ENCODE results near the gene CEACAM20. TPM values are rescaled to one million over a fixed set of nuclear protein-coding genes. Genes with fewer than 3 reads are reported as not detected.

Gene CEACAM20
- total RNA-seq (2021) (0.15 TPM in 1 of 2 replicates, not detected in the other), Bru-seq, nascent RNA (percentile 24 among the genes with signal in this experiment), BruChase-seq, experiment 1, labeled RNA remaining after a 2-hour chase (percentile 24 among the genes with signal in this experiment), BruChase-seq, experiment 2, labeled RNA remaining after a 6-hour chase (percentile 38 among the genes with signal in this experiment)
- long read RNA-seq = 0 reads

DNA sequence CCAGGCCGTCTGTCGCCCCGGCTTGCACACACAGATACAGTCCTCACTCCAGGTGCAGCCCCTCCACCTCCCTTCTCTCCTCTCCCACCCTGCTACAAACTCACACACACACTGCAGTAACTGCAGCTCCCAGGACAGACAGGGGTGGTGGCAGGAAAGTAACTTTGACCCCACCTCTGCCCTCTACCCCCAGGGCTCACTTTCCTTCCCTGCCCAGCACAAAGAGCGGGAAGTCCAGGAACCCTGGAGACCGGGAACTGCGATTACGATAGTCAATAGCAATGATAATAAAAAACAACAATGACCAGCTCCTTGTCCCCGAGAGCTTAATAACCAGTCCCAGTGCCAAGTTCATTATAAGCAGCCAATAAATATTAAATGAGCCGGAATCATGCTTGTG, at the start of gene CEACAM20:
CEACAM20 (minus strand) TSS at position 140 of the 400 bp plus-strand sequence. CDS start 166 bp downstream, outside the sequence.
- no peaks in the 10 kb centered on the region for H3K36me3 ChIP-seq (ENCODE audit: insufficient read depth, low read length, poor library complexity, severe bottlenecking)
- no peaks in the 10 kb centered on the region for H3K4me1 ChIP-seq (ENCODE audit: insufficient read depth, low read length, poor library complexity, severe bottlenecking)
- H3K27ac ChIP-seq (ENCODE audit: low read depth, low read length, poor library complexity, severe bottlenecking) = no peak within 1 kb of the TSS
- no TSS peak for BruUV-seq (replicated peaks)
- no peak for TF ChIP-seq EZH2 (IDR thresholded peaks at IDR 0.05; ENCODE audit: borderline replicate concordance, low read depth, low read length, poor library complexity, severe bottlenecking)
- TF ChIP-seq, protein P1, sequence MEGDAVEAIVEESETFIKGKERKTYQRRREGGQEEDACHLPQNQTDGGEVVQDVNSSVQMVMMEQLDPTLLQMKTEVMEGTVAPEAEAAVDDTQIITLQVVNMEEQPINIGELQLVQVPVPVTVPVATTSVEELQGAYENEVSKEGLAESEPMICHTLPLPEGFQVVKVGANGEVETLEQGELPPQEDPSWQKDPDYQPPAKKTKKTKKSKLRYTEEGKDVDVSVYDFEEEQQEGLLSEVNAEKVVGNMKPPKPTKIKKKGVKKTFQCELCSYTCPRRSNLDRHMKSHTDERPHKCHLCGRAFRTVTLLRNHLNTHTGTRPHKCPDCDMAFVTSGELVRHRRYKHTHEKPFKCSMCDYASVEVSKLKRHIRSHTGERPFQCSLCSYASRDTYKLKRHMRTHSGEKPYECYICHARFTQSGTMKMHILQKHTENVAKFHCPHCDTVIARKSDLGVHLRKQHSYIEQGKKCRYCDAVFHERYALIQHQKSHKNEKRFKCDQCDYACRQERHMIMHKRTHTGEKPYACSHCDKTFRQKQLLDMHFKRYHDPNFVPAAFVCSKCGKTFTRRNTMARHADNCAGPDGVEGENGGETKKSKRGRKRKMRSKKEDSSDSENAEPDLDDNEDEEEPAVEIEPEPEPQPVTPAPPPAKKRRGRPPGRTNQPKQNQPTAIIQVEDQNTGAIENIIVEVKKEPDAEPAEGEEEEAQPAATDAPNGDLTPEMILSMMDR (conservative IDR thresholded peaks at IDR 0.05; ENCODE audit: low read depth, low read length) = no peak
- H3K4me3 ChIP-seq (ENCODE audit: low read depth, low read length, poor library complexity, severe bottlenecking) = no peak within 1 kb of the TSS
- no peaks in the 10 kb centered on the region for H3K9me3 ChIP-seq (ENCODE audit: low read depth, low read length, poor library complexity, severe bottlenecking)
- CTCF ChIA-PET = no interaction called here
- no peak for DNase-seq (ENCODE audit: low spot score)
- intact Hi-C loops (cut with micrococcal nuclease; ENCODE audit: unreplicated experiment) = no loop called here
- H3K27me3 ChIP-seq (replicated peaks; ENCODE audit: insufficient read depth, low read depth, low read length, poor library complexity) = no peaks in the 10 kb centered on the region
- POLR2A ChIA-PET (ENCODE audit: low non-redundant PET) = no interaction called here

DNA sequence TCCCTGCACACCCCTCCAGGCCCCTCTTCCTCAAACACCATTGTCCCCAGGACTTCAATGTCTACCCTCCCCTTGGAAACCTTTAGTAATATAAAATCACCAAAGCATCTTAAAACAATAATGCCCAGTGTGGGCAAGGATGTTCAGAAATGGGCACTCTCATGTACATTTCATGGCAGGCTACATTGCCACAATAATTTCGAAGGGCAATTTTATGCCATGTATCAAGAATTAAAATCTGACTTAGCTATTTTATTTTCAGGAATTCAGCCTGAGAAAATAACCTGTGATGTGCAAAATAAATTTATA, 48.0 kb upstream of the CEACAM20 start:
- H3K36me3 ChIP-seq (ENCODE audit: insufficient read depth, low read length, poor library complexity, severe bottlenecking) = no peaks in the 10 kb centered on the region
- H3K9me3 ChIP-seq (ENCODE audit: low read depth, low read length, poor library complexity, severe bottlenecking) = no peaks in the 10 kb centered on the region
- H3K4me1 ChIP-seq (ENCODE audit: insufficient read depth, low read length, poor library complexity, severe bottlenecking) = peaks cover 7% of the 10 kb centered on the region
- ChIA-PET CTCF (interaction anchor here (0.7 to 1.5 kb wide), 2 partner anchors 75 to 80 kb away, joined by 5 read pairs; no protein-coding TSS in a partner anchor), POLR2A (ENCODE audit: low non-redundant PET) (no interaction called here)
- TF ChIP-seq EZH2 (IDR thresholded peaks at IDR 0.05; ENCODE audit: borderline replicate concordance, low read depth, low read length, poor library complexity, severe bottlenecking) = no peak
- TF ChIP-seq, protein P1 (conservative IDR thresholded peaks at IDR 0.05; ENCODE audit: low read depth, low read length) = no peak
- no TSS peak for BruUV-seq (replicated peaks)
- DNase-seq (ENCODE audit: low spot score) = no peak
- no peak overlapping the region for H3K4me3 ChIP-seq (ENCODE audit: low read depth, low read length, poor library complexity, severe bottlenecking)
- H3K27ac ChIP-seq (ENCODE audit: low read depth, low read length, poor library complexity, severe bottlenecking) = no peak overlapping the region
- H3K27me3 ChIP-seq (replicated peaks; ENCODE audit: insufficient read depth, low read depth, low read length, poor library complexity) = no peaks in the 10 kb centered on the region
- intact Hi-C loops (cut with micrococcal nuclease; ENCODE audit: unreplicated experiment) = no loop called here

DNA sequence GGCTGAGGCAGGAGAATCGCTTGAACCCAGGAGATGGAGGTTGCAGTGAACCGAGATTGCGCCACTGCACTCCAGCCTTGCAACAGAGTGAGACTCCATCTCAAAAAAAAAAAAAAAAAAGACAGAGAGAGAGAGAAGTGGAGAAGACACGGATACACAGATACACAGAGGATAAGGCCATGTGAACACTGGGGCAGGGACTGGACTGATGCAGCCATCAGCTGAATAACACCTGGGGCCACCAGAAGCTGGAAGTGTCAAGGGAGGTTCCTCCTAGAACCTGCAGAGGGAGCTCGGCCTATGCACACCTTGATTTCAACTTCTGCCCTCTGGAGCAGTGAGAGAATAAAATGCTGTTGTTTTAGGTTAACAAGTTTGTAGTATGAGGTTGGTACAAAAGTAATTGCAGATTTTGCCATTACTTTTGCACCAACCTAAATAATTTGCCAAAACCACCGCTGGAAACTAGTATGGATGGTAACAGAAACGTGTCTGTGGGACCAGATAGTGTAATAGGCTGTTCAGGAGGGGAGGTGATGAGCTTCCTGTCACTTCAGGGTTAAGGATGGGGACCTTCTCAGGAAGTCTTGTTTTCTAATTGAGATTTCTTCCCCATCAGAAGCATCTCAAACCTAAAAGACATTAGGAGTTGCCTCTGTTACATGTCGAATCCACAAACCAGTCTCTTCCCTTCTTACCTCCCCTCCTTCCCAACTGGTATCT, 47.5 kb upstream of the CEACAM20 start:
- Histone ChIP-seq H3K4me1 (ENCODE audit: insufficient read depth, low read length, poor library complexity, severe bottlenecking) (peaks cover 7% of the 10 kb centered on the region), H3K36me3 (ENCODE audit: insufficient read depth, low read length, poor library complexity, severe bottlenecking) (no peaks in the 10 kb centered on the region), H3K27ac (ENCODE audit: low read depth, low read length, poor library complexity, severe bottlenecking) (no peak overlapping the region), H3K4me3 (ENCODE audit: low read depth, low read length, poor library complexity, severe bottlenecking) (no peak overlapping the region), H3K9me3 (ENCODE audit: low read depth, low read length, poor library complexity, severe bottlenecking) (no peaks in the 10 kb centered on the region), H3K27me3 (replicated peaks; ENCODE audit: insufficient read depth, low read depth, low read length, poor library complexity) (no peaks in the 10 kb centered on the region)
- BruUV-seq (replicated peaks) = no TSS peak
- DNase-seq (ENCODE audit: low spot score) = peak; percentile 18
- POLR2A ChIA-PET (ENCODE audit: low non-redundant PET) = no interaction called here
- CTCF ChIA-PET = interaction anchor here (0.6 to 1.5 kb wide), 3 partner anchors 45 to 80 kb away, joined by 5 read pairs; no protein-coding TSS in a partner anchor
- intact Hi-C loops (cut with micrococcal nuclease; ENCODE audit: unreplicated experiment) = no loop called here
- TF ChIP-seq, protein P1 (conservative IDR thresholded peaks at IDR 0.05; ENCODE audit: low read depth, low read length) = peak; percentile 48
- TF ChIP-seq EZH2 (IDR thresholded peaks at IDR 0.05; ENCODE audit: borderline replicate concordance, low read depth, low read length, poor library complexity, severe bottlenecking) = no peak

Measured in A673 (cell line).